Right lobe of liver (tissue), 4 donors: ENCODE data around the gene MTSS2.

Source experiments
- POLR2A ChIP-seq: fragments of 450-650 bp; IDR thresholded peaks from one replicate; pipeline ENCODE4 v1.6.1; 2017; ENCODE audit warnings: antibody characterized with exemption, mild to moderate bottlenecking
- TF ChIP-seq, protein P1 (sequence below), 4 donors: fragments of 200-600 bp in 3 of 4; fragments of 450-650 bp in 1 of 4; IDR thresholded peaks; one replicate each; pipeline versions ENCODE4 v1.5.1 to v1.8.0; 2016 to 2022; ENCODE audit warnings: antibody characterized with exemption in 4 of 4, mild to moderate bottlenecking in 2 of 4
- donor health status: DM: no; HTN: no; CAD: no.
- donor health status: DM: no; HTN: no; CAD: no.
- donor health status: DM: no; HTN: yes; CAD: no.

DNA sequence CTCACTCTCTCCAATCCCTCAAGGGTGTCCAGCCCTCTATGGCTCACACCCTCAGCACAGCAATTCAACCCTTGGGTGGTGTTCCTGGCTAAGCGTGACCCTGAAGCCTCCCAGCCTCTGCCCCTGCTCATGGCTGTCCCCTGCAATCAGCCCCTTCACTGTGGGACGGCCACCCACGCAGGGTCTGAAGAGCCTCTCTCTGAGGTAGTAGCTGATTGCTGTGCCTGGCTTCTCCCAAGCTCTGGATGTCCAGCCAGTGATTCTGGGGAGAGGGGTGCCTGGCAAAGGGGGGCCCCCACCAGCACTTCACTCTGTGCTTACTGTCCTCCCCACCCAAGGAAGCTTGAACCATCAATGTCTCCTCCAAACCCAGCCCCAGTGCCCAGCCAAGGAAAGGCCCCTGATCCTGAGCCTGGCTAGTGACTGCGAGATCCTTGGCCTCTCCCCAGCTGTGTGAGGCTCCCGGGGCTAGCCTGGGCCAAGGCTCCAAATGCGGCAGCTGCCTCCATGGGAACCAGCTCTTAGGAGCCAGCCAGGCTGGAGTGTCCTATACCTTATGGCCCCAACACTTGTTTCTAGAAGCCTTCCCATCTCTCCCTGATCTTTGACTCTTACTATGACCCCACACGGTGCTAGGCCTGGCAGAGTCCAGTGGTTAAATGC, 9.9 kb downstream of the MTSS2 start:
- TF ChIP-seq, protein P1, sequence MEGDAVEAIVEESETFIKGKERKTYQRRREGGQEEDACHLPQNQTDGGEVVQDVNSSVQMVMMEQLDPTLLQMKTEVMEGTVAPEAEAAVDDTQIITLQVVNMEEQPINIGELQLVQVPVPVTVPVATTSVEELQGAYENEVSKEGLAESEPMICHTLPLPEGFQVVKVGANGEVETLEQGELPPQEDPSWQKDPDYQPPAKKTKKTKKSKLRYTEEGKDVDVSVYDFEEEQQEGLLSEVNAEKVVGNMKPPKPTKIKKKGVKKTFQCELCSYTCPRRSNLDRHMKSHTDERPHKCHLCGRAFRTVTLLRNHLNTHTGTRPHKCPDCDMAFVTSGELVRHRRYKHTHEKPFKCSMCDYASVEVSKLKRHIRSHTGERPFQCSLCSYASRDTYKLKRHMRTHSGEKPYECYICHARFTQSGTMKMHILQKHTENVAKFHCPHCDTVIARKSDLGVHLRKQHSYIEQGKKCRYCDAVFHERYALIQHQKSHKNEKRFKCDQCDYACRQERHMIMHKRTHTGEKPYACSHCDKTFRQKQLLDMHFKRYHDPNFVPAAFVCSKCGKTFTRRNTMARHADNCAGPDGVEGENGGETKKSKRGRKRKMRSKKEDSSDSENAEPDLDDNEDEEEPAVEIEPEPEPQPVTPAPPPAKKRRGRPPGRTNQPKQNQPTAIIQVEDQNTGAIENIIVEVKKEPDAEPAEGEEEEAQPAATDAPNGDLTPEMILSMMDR (IDR thresholded peaks at IDR 0.05) = no peak
- TF ChIP-seq POLR2A = no peak
